ENCODE results near the gene UNC5C.

Gene UNC5C

DNA sequence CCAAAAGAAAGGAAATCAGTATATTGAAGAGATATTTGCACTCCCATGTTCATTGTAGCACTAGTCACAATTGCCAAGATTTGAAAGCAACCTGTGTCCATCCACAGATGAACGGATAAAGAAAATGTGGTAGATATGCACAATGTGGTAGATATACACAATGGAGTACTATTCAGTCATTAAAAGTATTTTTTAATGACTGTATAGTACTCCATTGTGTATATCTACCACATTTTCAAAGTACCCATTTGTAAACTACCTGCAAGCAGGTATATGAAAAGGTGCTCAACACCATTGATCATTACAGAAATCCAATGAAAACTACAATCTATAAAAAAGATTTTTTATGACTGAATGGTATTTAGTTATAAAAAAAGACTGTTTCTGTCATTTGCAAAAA lies 200.4 kb downstream of the UNC5C start:
- DNase-seq (ENCODE audit: low read depth), result no peak

DNA sequence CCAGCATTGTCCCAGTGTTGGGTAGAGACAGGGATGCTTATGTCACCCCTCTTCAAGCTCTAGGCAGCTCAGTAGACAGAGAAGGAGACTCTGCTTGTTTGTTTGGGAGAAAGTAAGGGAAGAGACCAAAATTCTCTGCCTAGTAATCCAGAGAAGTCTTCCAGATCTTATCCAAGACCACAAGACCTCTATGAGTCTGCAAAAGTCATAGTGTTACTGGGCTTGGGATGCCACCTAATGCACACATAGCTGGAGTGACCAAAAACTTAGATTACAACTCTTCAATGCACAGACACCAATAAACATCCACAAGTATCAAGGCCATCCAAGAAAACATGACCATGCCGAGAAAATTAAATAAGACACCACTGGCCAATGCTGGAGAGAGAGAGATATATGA lies 205.5 kb downstream of the UNC5C start:
- no peak for DNase-seq (ENCODE audit: low read depth)

DNA sequence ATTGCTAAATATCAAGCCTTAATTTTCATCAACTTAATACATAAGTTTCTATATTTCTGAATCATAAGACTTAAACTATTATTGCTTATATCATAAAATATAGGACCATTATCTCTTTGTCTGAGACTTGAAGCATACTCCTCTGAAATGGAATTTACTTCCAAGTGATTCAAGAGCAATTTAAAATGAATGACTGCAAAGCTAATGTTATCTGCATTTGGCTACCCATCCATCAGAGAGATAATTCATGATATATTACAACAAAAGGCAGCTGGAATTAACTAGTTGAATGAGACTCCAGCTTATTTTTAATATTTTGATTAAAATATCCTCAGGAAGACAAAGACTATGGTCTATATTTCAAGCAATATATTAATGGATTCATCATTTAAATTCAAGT lies 208.6 kb downstream of the UNC5C start:
- DNase-seq (ENCODE audit: low read depth), result no peak

DNA sequence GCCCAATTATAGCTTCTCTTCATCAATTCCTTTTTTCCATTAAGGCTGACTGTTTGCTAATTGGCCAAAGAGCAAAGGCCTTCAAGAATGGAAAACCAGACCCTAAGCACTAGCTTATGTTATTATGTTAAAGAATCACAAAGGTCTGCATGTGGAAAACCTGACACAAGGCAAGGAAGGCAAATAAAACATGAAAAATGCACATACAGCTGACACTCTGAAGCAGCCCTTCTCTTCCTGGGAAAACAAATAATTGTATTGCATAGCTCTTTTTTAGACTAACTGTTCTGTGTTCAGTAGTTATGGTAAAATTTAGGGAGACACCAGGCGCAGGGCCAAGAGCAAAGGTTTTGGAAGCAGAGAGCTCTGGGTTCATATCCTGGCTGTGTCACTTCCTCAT lies 223.1 kb downstream of the UNC5C start:
- no peak for DNase-seq (ENCODE audit: low read depth)

DNA sequence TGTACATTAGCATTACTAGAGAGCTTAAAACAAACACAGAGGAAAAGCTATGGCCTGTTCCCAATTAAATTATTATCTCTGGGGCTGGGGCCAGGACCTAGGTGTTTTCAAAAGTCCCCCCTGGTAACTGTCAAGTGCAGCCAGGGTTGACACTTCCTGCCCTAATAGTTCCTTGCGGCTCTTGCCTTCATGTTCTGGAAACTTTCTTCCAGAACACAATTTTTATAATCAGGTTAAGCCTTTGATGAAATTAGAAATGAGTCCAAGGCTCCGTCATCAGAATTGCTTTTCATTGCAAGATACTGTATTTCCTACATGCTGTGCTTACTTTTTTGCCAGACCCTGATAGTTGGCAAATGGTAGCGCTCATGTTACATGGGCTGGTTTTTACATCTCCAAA lies 229.6 kb downstream of the UNC5C start:
- no peak for DNase-seq (ENCODE audit: low read depth)

DNA sequence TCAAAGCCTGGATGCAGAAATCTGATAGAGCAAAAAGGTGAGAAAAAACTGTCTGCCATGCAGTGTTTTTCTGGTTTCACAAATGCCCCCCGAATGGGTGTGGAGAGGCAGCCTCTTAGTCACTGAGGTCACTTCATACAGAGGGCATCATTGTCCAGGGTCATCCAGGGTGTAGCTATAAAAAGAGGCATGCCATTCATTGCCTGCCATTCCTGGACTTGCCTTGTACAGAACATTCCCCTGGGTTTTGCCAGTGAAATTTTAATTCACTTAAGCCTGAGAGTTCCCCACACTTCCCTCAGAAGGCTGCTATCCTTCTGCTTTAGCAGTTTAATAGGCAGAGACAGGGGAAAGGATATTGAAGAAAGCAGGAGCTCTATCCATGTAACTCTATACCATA lies 230.3 kb downstream of the UNC5C start:
- DNase-seq (ENCODE audit: low read depth), result no peak

DNA sequence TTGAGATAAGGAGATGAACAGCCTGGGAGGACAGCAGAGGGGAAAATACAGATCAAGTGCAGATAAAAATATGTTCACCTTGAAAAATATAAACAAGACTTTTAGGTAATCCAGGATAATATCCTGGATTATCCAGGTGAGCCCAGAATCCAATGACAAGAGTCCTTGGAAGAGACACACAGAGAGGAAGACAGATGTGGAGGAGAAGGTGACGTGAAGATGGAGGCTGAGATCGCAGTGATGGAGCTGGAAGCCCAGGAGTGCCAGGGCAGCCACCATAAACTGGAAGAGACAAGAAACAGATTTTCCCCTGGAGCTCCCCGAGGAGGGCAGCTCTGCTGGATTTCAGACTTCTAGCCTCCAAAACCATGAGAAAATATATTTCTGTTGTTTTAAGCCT lies 230.7 kb downstream of the UNC5C start:
- no peak for DNase-seq (ENCODE audit: low read depth)

DNA sequence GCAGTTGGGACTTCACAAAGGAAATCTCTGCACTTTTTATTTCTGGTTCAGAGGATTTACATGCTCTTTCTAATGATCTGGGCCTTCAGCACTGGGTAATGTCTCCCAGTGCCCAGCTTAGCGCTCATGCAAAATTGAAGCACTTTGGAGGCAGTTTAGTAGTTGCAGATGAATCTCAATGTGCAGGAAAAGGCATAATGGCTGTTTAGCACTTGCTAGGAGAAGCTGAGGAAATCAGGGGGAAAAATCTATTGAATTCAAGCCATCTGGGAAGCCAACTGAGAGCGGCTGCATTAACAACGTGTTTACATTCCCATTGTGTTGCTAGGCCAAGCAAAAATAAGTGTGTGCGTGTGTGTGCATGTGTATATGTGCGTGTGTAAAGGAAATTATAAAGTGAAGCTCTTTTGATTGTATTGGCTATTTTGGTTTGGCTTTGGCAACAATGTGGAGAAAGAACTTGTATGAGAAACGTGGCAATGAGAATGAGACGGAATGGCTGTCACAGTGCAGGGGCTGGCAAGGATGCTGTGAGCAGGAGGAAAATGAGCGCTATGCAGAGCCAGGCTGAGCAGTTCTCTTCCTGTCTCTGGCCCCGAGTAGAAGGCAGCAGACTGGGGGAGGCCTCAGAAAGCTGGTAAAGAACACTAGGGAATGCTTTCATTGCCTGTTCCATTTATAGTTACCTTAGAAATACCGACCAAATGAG lies 231.5 kb downstream of the UNC5C start:
- no peak for DNase-seq (ENCODE audit: low read depth)

DNA sequence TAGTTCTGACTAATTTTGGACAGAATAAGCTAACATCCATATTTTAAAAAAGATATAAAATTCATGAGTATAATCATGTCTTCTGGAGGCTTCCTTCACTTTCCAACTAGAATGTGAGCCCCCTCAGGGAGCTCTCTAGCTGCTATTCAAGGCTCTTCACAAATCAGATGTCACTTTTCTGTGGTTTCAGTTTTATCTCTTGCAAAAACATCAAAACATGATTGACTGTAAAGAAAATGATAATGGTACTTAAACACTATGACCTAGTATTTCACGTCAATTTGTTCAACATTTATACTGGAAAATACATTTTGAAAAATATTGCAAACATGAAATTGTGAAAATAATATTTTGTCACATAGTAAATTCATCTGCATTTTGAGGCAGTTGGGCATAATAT lies 234.2 kb downstream of the UNC5C start:
- DNase-seq (ENCODE audit: low read depth), result no peak

DNA sequence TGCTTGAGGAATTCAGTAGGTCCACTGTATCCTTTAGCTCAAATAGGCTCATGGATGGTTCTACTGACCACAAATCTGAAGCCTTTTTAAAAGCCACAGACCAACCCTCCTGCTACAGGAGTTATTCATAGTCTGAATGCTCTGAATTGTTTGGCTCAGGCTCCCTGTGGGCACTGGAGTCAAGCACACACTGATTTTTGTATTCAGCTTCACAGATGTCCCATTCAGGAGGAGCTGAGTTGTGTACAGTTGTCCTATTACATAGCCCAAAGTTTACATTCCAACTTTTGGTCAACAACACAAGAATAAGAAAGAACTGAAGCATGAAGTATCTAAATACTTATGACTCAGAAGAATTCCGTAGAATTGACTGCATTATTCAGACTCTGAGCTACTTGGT lies 243.9 kb downstream of the UNC5C start:
- DNase-seq (ENCODE audit: low read depth), result no peak

DNA sequence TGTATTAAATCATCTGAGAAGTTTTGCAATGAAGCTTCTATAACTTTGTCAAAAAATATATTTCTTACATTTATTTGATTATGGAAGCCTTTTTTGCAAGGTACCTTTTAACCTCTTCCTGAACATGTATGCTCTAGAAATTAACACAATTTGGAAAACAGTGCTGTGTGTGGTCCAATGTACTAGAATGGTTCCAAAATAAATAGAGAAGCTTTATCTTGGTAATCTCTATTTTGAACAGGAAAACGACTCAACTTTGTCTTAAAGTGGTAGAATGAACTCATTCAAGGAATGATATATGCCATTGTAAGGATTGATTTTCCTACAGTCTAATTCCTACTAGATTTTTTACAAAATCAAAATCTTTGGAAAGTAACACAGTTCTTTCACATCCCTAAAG lies 248.5 kb downstream of the UNC5C start:
- no peak for DNase-seq (ENCODE audit: low read depth)

DNA sequence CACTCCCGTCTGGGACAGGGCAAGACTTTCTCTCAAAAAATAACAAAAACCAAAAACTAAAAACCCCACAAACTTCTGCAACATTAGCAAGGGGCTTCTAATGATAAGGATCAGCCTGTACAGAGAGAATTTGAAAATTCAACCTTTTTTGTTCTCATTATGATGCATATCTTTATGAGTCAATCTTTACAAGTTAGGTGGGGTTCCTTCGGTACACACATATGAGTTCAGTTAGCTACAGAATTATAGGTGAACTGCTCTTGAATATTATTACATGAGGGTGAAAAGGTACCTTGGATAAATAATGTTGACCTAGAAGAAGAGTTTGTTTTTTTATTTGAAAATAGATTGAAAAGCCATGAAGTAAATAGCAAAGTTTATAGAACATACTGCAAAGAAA lies 252.7 kb downstream of the UNC5C start:
- no peak for DNase-seq (ENCODE audit: low read depth)

DNA sequence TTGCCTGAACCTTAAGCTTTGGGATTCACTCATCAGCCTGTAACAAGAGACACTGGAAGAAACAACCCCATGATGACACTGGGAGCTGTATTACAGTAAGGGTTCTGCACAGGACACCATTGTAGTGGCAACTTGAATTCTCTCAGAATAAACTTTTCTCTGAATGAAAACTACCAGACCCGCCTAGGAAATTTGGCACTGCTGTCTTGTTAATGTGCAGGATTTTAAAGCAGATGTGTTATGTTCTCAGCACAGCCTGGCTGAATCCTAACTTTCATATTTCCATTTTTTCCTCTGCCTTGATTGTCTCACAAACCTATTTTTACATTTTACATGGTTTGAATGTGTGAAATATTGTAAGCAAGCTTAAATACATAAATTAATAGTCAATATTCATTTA lies 253.6 kb downstream of the UNC5C start:
- no peak for DNase-seq (ENCODE audit: low read depth)

DNA sequence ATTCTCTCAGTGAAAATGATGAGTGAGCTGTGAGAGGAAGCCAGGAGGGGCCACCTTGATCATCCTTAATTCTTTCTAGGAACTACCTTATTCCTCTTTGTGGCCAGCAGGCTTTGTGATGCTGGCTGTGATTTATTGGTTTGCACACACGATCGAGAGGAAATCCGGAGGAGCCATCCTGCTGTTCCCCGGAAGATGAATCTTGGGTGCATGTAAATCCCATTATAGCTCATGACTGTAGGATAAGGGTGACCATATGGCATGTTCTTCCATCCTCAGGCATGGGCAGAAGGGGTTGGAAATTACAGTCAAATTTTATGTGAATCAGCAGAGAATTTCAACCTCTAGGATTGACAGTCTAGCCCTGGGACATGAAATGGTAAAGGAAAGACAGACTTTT lies 254.5 kb downstream of the UNC5C start:
- no peak for DNase-seq (ENCODE audit: low read depth)

DNA sequence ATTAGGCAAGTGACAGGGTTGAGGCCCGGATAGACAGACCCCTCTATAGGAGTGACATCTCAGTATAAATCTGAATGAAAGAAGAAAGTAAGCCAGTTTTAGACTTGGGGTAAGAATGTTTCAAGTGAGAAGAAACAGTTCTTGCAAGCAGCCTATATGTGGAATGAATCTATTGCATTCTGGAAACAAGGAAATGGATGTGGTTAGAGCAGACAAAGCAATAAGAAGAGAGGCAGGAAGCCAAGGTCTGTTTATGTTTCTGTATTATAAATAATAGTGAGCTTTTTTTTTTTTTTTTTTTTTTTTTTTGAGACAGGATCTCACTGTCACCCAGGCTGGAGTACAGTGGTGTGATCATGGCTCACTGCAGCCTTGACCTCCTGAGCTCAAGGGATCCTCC lies 255.8 kb downstream of the UNC5C start:
- no peak for DNase-seq (ENCODE audit: low read depth)

DNA sequence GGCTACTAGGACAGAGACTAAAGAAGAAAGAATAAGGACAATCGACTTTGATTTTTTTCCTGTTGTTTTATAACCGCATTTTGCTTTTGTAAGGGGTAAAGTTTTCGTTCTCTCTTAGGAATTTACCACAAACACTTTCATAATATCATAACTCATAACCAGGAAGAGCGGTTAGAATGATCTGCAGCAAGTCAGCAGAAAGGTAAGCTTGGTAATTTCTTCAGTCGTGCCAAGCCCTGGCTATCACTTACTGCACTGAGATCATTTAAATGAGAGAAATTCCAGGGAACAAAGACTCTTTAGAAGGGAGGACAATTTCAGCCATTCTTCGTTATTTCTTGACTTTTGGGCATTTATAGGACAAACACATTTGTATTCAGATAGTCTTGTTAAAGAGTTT lies 258.1 kb downstream of the UNC5C start:
- DNase-seq (ENCODE audit: low read depth), result no peak

DNA sequence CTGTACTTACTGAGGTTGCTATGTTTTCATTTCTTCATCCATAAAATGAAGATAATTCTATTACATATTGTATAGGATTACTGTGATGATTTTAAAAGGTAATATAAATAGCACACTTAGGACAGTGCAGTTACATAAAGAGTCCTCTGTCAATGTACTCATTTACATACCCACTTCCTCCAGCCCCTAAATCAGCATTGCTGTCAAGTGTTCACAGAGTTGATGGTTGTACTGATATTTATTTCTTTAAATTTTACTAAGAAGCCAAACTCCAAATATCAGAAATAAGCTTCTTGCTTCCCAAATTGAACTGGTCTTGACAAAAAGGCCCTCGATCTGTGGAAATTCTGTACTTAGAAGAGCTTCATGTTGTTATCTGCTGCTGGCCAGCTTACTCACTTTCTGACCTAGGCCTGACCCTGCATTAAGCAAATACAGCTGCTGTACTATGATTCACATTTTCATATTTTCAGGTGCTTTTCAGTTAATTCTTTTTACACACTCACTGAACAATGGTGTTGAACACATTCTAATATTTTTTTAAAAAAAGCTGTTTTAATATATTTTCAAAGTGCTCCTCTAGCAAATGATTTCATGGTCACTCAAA lies 259.6 kb downstream of the UNC5C start:
- DNase-seq (ENCODE audit: low read depth), result peak; percentile 25

DNA sequence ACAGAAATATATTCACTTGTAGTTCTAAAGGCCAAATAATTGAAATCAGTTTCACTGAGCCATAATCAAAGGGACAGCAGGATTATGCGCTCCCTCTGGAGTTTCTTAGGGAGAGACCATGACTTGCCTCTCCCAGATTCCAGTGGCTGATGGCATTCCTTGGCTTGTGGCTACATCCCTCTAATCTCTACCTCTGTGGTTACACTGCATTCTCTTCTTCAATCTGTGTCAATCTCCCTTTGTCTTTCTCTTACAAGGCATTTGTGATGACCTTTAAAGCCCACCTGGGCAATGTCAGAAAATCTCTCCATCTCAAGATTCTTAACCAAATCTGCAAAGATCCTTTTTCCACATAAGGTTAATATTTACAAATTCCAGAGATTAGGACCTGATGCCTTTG lies 260.2 kb downstream of the UNC5C start:
- no peak for DNase-seq (ENCODE audit: low read depth)

DNA sequence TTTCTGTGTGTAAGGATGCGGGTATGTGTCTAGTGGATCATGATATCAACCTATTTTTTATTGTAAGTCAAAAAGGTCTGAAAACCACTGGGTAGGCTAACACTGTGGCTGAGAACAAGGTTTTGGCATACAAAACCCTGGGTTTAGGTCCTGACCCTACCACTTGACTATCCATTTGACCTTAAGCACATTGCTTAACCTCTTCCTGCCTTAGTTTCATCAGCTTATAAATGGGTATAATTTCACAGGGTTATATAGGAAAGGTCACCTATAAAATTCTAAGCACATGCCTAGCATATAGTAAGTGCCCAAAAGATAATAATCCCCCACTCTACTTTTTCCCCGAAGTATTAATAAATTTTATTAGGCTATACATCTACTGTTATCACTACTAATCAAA lies 263.0 kb downstream of the UNC5C start:
- no peak for DNase-seq (ENCODE audit: low read depth)

DNA sequence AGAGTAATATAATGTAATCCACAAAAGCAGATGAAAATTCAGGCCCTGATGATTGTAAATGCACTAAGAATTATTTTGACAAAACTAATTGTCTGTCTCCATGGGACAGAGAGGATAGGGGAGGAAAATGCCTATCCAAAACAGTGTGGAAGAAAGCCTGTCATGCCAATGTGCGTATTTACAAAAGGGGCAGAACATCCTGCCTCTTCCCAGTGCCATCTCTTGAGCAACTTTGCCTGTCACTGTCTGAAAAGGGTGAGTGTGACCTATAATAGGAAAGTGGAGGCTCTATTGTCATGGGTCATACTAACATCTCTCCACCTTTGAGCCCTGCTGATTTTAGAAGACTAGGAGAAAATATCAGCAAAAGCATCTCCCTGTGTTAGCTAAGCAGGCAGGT lies 264.1 kb downstream of the UNC5C start:
- DNase-seq (ENCODE audit: low read depth), result no peak

DNA sequence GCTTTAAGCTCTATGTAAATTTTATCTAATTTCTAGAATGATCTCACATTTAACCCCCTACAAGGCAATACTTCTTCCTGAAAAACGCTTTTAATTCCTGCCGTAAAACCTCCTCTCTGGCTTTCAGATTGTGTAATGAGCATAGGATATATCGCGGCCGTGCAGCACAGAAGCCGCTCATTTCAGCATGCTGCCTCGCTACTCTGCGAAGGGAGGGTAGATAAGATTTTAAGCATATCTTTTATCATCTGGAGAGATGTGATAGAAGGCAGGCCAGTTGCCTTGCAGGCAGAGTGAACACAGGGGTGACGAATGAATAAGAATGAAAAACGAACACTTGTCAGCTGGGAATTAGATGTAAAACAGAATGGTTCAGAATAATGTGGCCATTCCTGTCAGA lies 265.5 kb downstream of the UNC5C start:
- no peak for DNase-seq (ENCODE audit: low read depth)

DNA sequence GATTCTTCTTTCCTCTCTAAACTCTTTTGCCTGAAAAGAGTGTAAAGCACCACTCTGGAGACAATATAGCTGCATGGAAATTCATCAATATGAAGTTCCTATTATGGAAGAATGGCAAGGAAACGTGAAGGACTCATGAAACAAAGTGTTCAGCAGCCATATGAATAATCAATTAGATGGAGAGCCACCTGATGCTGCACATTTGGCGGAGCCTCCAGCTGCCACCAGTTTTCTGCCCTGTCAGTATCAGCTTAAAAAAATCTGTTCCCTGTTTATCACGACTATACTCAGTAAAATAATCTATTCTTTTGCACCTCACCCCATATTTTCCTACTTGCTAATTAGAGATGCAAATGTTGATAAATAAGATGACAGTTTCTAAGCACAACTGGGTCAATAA lies 276.0 kb downstream of the UNC5C start:
- DNase-seq (ENCODE audit: low read depth), result no peak

DNA sequence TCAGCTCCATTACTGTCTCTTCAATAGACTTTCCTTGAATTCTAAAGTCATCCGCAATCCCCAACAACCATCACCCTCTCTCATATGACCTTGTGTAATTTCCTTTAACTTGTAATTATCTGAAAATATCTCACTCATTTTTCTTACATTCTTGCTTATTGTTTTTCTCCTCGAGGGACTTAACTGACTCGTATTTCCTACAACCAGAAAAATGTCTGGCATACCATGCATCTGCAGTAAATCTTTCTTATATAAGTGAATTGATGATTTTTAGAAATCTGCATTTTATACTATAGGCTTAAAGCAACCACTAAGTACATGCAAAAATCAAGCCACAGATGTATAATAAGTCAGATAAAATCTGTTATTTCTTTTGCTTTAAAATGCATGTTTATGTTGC lies 276.7 kb downstream of the UNC5C start:
- DNase-seq (ENCODE audit: low read depth), result no peak

DNA sequence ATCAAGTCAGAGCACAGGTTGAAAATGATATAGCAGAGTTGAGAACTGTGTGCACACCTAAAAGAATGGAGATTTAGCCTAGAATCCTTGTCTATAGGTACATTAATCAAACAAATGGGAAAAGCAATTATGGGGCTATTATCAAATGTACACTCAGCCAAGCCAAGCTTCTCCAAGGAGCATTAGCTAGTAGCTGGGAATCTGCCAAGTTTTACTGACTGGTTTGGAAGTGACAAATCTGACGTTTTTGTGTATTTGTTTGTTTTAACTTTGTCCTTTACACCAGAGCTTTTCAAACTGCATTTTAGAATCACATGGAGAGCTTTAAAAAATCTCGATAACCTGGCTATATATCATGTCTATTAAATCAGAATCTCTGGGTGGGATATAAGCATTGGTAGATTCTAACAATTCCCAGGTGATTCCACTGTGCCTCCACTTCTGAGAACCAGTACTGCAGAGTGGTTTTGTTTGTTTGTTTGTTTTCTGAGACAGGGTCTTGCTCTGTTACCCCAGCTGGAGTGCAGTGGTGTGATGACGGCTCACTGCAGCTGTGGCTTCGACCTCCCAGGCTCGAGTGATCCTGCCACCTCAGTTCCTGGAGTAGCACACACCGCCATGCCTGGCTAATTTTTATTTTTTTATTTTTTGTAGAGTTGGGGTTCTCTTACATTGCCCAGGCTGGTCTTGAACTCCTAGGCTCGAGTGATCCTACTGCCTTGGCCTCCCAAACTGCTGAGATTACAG lies 279.8 kb downstream of the UNC5C start:
- DNase-seq (ENCODE audit: low read depth), result no peak
